GM20431 (cell line): Measurements from ENCODE around the gene GRID2.

ENCODE experiments used
- in situ Hi-C: fragments of 300-500 bp; cut with MseI, MboI; formaldehyde crosslinking; loops from one replicate; pipeline ENCODE4 v1.15.0; 2020; ENCODE audit warnings: low sequenced_read_pairs; ENCODE audit not compliant: unreplicated experiment

Gene GRID2

GRCh38 chr4:93809773-93810172 is 1506.0 kb downstream of the GRID2 start:
- in situ Hi-C loops, result no loop called here

GRCh38 chr4:93810340-93810992 is 1506.7 kb downstream of the GRID2 start:
- in situ Hi-C loops, result no loop called here

- in situ Hi-C loops, result no loop called here
These were observed 1509.3 kb downstream of the GRID2 start for GRCh38 chr4:93813092-93813491.

- in situ Hi-C loops, result no loop called here
These were observed 1510.4 kb downstream of the GRID2 start for GRCh38 chr4:93814141-93814540.

GRCh38 chr4:93814722-93815121 is 1511.0 kb downstream of the GRID2 start:
- in situ Hi-C loops, result no loop called here
